Fibroblast of skin of left quadriceps (primary cell): ENCODE data around the gene PREX1.

Experiments
- DNase-seq, 2 experiments: peaks; one replicate each; pipeline ENCODE4 v3.0.0-alpha.2; 2013; ENCODE audit warnings: low read depth in 2 of 2

Gene PREX1

GRCh38 chr20:48826069-48826468 is 1.7 kb downstream of the PREX1 start:
- DNase-seq: no peak

- DNase-seq: no peak
These were observed 2.3 kb downstream of the PREX1 start for GRCh38 chr20:48825566-48825920.

GRCh38 chr20:48824830-48825565 is 2.8 kb downstream of the PREX1 start:
- DNase-seq: no peak

- peak; percentile 58 to 61 for DNase-seq
These were observed 3.8 kb downstream of the PREX1 start for GRCh38 chr20:48823960-48824498.

GRCh38 chr20:48823476-48823875 is 4.3 kb downstream of the PREX1 start:
- no peak for DNase-seq

GRCh38 chr20:48822879-48823385 is 4.9 kb downstream of the PREX1 start:
- DNase-seq: no peak

- DNase-seq: no peak
These were observed 5.6 kb downstream of the PREX1 start for GRCh38 chr20:48822178-48822577.

GRCh38 chr20:48821261-48821920 is 6.4 kb downstream of the PREX1 start:
- no peak for DNase-seq

- no peak for DNase-seq
These were observed 7.2 kb downstream of the PREX1 start for GRCh38 chr20:48820649-48820973.

- no peak for DNase-seq
These were observed 7.8 kb downstream of the PREX1 start for GRCh38 chr20:48819821-48820648.

- DNase-seq: no peak
These were observed 8.7 kb downstream of the PREX1 start for GRCh38 chr20:48819089-48819488.

GRCh38 chr20:48818481-48818987 is 9.3 kb downstream of the PREX1 start:
- no peak for DNase-seq

GRCh38 chr20:48818031-48818370 is 9.8 kb downstream of the PREX1 start:
- no peak for DNase-seq

GRCh38 chr20:48817367-48818030 is 10.3 kb downstream of the PREX1 start:
- DNase-seq: no peak

- no peak for DNase-seq
These were observed 11.3 kb downstream of the PREX1 start for GRCh38 chr20:48816282-48817205.

- DNase-seq: no peak
These were observed 12.3 kb downstream of the PREX1 start for GRCh38 chr20:48815537-48815936.

GRCh38 chr20:48814633-48815032 is 13.2 kb downstream of the PREX1 start:
- DNase-seq: no peak

GRCh38 chr20:48813930-48814546 is 13.8 kb downstream of the PREX1 start:
- no peak for DNase-seq

- DNase-seq: no peak
These were observed 14.4 kb downstream of the PREX1 start for GRCh38 chr20:48813446-48813747.
